Caki2 (cell line): ENCODE results near the gene CYP4F11. TPM values are rescaled to one million over a fixed set of nuclear protein-coding genes. Genes with fewer than 3 reads are reported as not detected.
"Not testable (repeated sequence)": the region's sequence is repeated elsewhere in the genome, so short reads cannot be mapped to it uniquely, and the experiment has no call there.

Experiments
- DNase-seq: peaks from one replicate; pipeline ENCODE4 v3.0.0-alpha.2; 2015; ENCODE audit warnings: low read depth
- in situ Hi-C: cut with HindIII; loops from 2 replicates; pipeline ENCODE4 v1.10.0; 2016; ENCODE audit warnings: low sequenced_read_pairs, low pct_unique_long_range_greater_than_20kb, mixed read lengths
- total RNA-seq: library from RNA; depleted of rRNA; stranded (reverse); fragments of >200 nt; shearing (Covaris generic); gene quantifications from 2 replicates; pipeline ENCODE4 v1.2.3, GENCODE V29; 2014; ENCODE audit warnings: low replicate concordance

Gene CYP4F11
- total RNA-seq, 1 experiment from 2014 or later = 272 TPM

DNA sequence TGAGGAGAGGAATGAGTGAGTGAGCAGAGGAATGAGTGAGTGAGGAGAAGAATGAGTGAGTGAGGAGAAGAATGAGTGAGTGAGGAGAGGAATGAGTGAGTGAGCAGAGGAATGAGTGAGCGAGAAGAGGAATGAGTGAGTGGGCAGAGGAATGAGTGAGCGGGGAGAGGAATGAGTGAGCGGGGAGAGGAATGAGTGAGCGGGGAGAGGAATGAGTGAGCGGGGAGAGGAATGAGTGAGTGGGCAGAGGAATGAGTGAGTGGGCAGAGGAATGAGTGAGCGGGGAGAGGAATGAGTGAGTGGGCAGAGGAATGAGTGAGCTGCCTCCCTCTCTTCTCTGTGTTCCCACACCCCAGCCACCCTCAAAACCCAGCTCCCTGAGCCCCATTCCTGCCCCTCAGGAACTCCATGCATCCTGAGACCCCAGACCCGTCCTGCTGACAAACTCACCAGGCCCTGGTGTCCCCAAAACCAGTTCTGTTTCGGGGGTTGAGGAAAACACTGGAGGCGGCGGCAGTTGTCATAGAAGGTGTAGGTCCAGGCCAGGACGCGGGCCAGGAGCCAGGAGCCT, 483 bp downstream of the CYP4F11 start:
- DNase-seq, in situ Hi-C loops: not testable (repeated sequence)

DNA sequence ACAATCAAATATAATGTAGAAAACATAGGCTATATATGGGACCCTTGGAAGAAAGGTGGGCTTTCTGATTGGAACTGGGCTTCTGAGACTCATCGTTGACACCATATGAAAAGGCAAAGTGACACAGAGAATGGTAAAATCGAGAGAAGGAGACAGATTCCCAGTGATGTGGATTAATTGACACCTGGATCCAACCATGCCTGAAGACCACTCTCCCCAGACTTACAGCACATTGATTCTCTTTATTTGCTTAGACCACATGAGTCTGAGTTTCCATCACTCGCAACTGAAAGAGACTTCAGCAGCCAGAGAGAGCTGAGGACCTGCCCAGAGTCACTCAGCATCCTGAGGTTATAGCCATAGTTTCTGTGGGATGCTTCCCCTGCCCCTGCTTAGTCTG, 6.0 kb downstream of the CYP4F11 start:
- in situ Hi-C loops = no loop called here
- DNase-seq = no peak

DNA sequence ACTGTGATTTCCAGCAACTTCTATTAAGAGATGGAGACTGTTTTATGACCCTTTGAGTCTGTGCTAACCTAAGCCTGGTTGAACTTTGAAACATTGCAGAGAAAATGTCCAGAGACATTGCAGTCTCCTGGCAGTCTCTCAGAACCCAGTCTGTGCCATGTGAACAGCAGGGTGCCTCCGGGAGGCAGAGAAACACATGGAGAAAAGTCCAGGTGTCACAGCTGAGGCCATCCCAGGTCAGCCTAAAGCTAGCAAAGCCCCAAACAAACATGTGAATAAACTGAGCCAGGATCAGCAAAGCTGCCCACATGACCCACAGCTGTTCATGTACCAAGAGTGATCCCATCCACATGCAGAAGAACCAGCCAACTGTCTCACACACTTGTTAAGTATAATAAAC, 7.8 kb downstream of the CYP4F11 start:
- DNase-seq = no peak
- in situ Hi-C loops = no loop called here

DNA sequence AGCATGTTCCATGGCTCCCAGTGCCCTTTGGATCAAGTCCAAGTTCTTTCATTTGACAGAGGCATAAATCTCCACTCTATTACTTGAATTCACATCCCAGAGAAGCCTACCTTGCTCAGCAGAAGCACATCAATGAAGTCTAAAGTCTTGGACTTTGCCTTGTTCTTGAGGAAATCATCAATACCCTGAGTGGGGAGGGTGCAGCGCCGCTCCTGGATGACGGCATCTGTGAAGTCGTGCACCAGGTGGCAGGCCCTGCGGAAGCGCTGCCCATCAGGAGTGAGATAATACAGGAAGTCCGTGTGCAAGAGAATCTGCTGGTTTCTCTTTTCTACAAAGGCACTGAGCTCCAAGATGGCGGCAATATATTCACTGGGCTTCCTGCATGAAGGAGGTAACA, 10.6 kb downstream of the CYP4F11 start:
- in situ Hi-C loops = no loop called here
- DNase-seq = no peak

DNA sequence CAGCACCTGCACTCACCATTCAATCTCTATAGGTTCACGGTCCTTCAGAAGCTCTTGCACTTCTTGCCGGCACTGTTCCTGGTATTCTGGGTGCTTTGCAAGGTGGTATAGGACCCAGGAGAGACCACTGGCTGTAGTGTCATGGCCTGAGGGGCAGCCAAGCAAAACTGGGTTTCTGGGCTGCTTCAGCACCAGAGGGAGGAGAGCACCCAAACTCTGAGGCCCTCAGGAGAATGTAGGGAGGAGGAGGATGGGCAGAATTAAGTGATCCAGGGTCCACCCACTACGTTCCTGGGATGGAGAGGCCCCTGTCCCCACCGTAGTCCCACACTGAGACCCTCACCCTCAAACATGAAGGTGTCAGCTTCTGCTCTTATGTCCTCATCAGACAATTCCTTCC, 12.3 kb downstream of the CYP4F11 start:
- no peak for DNase-seq
- in situ Hi-C loops = no loop called here

DNA sequence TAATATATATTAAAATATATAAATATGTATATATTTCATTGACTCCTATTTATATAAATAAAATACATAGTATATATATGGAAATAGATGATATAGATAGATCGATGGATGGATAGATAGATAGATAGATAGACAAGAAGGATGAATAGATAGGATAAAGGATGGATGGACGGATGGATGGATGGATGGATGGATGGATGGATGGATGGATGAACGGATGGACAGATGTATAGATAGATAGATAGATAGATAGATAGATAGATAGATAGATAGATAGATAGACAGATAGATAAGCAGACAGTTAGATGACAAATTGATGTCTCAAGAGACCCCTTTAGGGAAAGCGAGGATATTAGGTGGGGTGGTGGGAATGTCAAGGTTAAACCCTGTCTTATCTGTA, 15.1 kb downstream of the CYP4F11 start:
- no peak for DNase-seq
- in situ Hi-C loops = no loop called here

DNA sequence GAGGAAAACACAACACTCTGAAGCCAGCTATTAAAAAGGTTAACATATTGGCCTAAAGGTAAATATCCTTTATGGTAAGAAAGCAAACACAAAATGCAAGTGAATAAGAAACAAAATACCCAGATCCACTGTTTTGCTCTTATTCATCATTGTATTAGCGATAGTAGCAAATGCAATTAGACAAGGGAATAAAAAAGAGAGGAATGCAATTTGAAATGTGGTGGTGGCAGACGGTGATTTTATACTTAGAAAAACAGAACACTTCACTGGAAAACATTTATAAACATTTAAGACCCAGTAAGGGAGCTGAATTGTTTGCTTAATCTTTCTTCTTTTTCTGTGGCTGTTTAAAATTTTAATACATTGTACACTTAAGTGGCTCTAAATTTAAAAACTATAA, 19.2 kb downstream of the CYP4F11 start:
- DNase-seq = no peak
- in situ Hi-C loops = no loop called here

DNA sequence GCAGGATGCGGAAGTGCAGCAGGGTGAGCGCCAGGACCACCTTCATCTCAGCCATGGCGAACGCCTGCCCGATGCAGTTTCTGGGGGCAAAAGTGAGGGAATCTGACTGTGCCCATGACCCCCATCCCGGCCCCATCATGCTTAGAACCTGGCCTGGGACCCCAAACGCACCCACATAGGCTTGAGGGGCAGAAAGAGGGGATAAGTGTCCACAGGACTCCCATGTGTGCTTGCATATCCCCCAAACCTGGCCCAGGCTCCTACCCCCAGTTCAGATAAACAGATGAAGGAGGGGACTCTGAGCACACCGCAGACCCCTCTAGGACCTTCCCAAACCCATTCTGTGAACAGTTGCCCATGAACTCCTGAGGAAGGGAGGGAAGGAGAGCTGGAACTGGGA, 20.5 kb downstream of the CYP4F11 start:
- in situ Hi-C loops = no loop called here
- DNase-seq = no peak

DNA sequence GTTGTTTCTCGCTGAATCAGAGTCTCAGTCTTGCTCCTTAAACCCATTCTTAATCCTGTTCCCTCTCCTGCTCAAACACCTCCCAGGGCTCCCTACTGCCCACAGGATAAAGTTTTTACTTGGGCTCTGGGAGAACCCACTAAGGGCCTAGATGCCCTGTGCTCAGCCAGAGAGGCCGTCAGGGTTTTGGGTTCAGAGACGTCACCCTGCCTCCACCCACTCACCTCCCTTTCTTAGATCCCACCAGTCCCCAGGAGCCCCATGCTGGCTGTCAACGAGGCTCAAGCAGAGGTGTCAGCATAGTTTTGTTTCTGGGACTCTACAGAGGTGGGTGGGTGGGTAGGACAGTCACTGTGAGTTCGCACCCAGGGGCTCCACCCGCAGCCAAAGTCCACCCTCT, 20.9 kb downstream of the CYP4F11 start:
- in situ Hi-C loops = no loop called here
- no peak for DNase-seq

DNA sequence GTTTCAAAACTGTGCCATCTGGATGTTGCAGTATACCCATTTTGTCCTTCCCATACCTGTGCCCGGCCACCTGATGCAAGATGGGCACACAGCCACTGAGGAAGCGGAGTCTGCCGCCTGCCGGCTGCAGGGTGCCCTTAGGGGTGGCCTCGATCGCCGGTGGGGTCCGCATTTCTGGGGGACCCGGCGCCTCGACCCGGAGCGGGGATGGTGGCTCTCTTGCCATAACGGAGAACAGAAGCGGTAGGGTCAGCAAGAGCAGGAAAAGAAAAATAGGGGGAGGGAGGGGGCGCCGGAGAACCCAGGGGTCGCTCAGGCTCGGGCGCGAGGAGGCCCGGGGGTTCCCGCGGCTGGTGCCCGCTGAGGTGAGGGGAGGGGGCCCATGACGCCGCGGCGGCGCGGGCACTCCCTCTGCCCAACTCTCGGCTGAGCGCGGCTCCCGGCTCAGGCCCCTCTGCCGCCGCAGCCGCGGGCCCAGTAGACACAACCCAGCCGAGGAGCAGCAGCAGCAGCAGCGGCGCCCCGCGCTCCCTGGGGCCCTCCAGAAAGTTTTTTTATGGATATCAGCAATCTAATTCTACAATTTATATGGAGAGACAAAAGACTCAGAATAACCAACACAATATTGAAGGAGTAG, 22.6 kb downstream of the CYP4F11 start:
- DNase-seq = no peak
- in situ Hi-C loops = no loop called here

DNA sequence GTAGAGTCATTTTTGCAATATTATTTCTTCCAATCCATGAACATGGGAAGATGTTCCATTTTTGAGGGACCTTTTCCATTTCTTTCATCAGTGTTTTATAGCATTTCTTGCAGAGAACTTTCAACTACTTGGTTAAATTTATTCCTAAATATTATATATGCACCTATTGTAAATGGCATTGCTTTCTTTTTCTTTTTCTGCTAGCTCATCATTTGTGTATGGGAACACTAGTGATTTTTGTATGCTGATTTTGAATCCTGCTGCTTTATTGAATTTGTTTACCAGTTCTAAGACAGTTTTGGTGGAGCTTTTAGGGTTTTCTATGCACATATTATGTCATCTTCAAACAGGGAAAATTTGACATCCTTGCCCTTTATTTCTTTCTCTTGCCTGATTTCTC, 29.3 kb downstream of the CYP4F11 start:
- no peak for DNase-seq
- in situ Hi-C loops = no loop called here

DNA sequence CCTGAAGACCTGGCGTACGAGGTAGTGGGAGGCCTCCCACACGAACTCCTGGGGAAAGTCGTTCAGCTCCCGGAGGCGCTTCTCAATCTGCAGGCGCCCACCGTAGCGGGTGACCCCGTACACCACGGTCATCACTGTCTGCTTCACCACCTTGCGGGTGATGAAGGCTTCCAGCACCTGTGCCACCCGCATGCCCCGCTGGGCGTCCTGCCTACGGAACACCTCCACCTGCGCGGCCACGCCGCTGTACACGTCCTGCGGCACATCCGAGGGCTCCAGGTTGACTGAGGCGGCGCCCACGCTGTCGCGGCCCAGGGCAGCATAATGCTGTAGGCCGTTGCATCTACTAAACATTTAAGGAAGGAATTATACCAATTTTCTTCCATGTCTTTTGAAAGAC, 31.4 kb downstream of the CYP4F11 start:
- in situ Hi-C loops, DNase-seq: not testable (repeated sequence)

DNA sequence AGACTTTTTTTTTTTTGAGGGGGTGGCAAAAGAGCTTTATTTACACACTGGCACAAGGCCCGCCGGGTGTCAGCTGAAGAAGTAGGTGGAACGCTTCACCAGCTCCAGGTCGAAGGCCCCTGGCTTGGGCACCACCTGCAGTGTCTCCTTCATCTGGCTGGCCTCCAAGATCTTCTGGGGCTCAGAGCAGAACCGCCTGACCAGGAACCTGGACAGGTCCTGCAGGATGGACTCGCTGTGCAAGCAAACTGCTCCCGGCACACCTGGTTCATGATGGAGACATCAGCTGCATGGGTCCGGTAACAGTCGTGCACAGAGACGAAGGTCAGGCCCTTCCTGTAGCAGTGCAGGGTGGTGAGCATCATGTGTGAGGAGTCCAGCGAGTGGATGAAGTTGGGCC, 32.1 kb downstream of the CYP4F11 start:
- DNase-seq = no peak
- in situ Hi-C loops = no loop called here

DNA sequence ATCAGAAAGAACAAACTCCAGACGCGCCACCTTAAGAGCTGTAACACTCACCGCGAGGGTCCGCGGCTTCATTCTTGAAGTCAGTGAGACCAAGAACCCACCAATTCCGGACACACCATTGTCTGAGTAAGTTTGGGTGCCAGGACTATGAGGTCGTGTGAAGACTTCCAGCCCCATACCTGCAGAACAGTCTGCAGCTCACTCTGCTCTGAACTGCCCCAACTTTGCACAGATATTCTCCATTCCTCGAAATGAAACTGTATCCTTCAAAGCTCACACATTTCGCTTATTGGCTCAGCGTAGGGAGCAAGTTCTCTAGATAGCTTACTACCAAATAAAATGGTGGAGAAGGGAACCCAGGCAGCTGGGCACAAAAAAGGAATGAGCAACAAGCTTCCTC, 33.8 kb downstream of the CYP4F11 start:
- DNase-seq = no peak
- in situ Hi-C loops = no loop called here

DNA sequence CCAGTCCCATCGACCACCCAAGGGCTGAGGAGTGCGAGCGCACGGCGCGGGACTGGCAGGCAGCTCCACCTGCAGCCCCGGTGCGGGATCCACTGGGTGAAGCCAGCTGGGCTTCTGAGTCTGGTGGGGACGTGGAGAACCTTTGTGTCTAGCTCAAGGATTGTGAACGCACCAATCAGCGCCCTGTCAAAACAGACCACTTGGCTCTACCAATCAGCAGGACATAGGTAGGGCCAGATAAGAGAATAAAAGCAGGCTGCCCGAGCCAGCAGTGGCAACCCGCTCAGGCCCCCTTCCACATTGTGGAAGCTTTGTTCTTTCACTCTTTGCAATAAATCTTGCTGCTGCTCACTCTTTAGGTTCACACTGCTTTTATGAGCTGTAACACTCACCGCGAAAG, 34.3 kb downstream of the CYP4F11 start:
- DNase-seq, in situ Hi-C loops: not testable (repeated sequence)

DNA sequence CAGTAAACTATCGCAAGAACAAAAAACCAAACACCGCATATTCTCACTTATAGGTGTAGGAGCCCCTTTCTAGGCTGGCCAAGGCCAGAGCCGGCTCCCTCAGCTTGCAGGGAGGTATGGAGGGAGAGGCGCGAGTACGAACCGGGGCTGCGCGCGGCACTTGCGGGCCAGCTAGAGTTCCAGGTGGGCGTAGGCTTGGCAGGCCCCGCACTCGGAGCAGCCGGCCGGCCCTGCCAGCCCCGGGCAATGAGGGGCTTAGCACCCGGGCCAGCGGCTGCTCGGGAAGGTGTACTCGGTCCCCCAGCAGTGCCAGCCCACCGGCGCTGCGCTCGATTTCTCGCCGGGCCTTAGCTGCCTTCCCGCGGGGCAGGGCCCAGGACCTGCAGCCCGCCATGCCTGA, 34.8 kb downstream of the CYP4F11 start:
- in situ Hi-C loops = not testable (repeated sequence)

DNA sequence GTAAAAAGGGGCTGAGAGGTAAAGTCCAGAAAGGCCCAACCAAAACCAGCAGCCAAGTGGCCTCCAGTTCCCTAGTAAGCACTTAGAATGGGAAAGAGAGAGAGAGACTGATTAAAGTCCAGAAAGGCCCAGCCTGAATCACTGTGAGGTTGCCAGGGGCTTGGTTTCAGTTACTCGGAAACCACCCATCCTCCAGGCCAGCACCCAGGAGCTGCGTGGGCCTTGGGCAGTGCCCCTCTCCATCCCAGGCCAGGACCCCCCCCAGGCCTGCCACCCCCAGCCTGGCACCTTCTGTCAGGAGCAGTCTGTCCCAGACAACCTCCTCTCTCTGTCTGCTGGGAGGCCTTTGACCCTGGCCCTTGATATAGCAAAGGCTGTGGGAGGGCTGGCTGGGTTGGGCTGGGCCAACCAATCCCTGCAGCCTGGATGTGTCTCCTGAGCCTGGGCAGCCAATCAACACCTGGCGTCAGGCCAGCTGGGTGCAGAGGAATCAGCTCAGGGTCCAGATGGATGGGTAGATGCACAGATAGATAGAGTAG, 36.5 kb downstream of the CYP4F11 start, which contains the start of gene CYP4F2:
Gene CYP4F2, minus strand, starts transcription at position 337 of the 539 bp plus-strand sequence. CDS start 463 bp downstream, outside the sequence.
- DNase-seq = no peak

More for the DNA sequence above, 34.8 kb downstream of the CYP4F11 start:
- DNase-seq = not testable (repeated sequence)

DNA sequence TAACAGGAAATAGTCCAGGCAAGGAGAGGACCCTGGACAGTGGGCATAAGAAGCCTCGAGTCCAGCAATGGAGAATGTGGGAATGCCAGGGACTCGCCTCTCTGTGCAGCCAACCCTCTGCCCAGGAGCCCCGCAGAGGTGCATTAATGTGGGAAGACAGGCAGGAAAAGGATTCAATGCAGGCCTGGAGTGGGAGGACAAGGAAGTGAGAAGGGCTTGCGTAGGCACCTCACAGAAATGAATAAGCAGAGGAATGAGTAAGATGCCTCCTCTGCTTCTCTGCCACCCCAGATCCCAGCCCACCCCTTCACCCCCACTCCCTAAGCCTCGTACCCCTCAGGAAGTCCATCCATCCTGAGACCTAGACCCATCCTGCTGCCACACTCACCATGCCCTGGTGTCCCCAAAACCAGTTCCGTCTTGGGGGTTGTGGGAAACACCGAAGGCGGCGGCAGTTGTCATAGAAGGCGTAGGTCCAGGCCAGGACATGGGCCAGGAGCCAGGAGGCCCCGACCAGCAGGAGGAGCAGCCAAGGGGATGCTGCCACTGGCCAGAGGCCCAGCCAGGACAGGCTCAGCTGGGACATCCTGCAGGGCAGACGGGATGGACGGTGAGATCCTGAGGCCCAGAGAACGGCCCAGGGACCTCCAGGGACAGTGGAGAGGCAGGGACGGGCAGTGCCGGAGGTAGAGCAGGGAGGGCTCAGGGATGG, 37.1 kb downstream of the CYP4F11 start:
- no peak for DNase-seq
- in situ Hi-C loops = no loop called here

More for the DNA sequence above, 36.5 kb downstream of the CYP4F11 start, which contains the start of gene CYP4F2:
- in situ Hi-C loops = no loop called here

DNA sequence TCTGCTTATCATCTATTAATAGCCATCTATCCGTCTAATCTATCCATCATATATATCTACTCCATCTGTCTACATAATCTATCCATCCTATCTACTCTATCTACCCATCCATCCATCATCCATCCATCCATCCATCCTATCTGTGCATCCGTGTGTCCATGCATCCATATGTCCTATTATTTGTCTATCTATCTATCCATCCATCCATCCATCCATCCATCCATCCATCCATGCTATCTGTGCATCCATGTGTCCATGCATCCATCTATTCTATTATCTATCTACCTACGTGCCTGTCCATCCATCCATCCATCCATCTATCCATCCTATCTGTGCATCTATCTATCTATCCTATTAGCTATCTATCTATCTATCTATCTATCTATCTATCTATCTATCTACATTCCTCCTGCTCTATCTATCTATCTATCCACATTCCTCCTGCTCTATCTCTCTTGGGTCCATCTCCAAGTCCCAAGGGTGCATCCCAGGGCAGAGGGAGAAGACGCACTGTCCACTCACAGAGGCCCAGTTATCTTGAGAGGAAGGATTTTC, 38.4 kb downstream of the CYP4F11 start:
- no peak for DNase-seq
- in situ Hi-C loops = no loop called here
